Measurements from ENCODE around the gene DCTN5. TPM values are rescaled to one million over a fixed set of nuclear protein-coding genes. Genes with fewer than 3 reads are reported as not detected.

Gene DCTN5
- total and polyA plus RNA-seq, 9 donors, result 9.2 to 64.6 (median 34.6) TPM

- H3K27me3 ChIP-seq, result no peaks in the 10 kb centered on the region
- TF ChIP-seq EP300 (IDR thresholded peaks at IDR 0.05) (no peak), POLR2A (IDR thresholded peaks at IDR 0.05) (no peak), CTCF (IDR thresholded peaks at IDR 0.05) (no peak)
- 73 to 83% (median 75%) methylated on average over 11 of the region's 11 CpGs for WGBS, 3 donors
- H3K36me3 ChIP-seq, result no peaks in the 10 kb centered on the region
- intact Hi-C loops (cut with DNase I), result no loop called here
- no peak overlapping the region for H3K4me3 ChIP-seq
- no peaks in the 10 kb centered on the region for H3K4me1 ChIP-seq (ENCODE audit: insufficient read depth)
- no peak overlapping the region for H3K27ac ChIP-seq
- H3K9me3 ChIP-seq, result no peaks in the 10 kb centered on the region
- DNase-seq, result no peak
Observed at GRCh38 chr16:23695756-23696155, 54.5 kb downstream of the DCTN5 start.

- Histone ChIP-seq H3K4me1 (ENCODE audit: insufficient read depth) (no peaks in the 10 kb centered on the region), H3K27ac (no peak overlapping the region), H3K36me3 (no peaks in the 10 kb centered on the region), H3K4me3 (no peak overlapping the region), H3K9me3 (no peaks in the 10 kb centered on the region), H3K27me3 (no peaks in the 10 kb centered on the region)
- intact Hi-C loops (cut with DNase I), result no loop called here
- DNase-seq, result no peak
- WGBS, 3 donors, result 91 to 92% (median 92%) methylated on average over 4 of the region's 4 CpGs
- TF ChIP-seq CTCF (IDR thresholded peaks at IDR 0.05) (no peak), POLR2A (IDR thresholded peaks at IDR 0.05) (no peak), EP300 (IDR thresholded peaks at IDR 0.05) (no peak)
Observed at GRCh38 chr16:23699100-23699499, 57.8 kb downstream of the DCTN5 start.

GRCh38 chr16:23700093-23700492, 58.8 kb downstream of the DCTN5 start:
- TF ChIP-seq EP300 (IDR thresholded peaks at IDR 0.05) (no peak), POLR2A (IDR thresholded peaks at IDR 0.05) (no peak), CTCF (IDR thresholded peaks at IDR 0.05) (no peak)
- WGBS, 3 donors, result 72 to 80% (median 77%) methylated on average over 2 of the region's 2 CpGs
- Histone ChIP-seq H3K36me3 (no peaks in the 10 kb centered on the region), H3K27ac (no peak overlapping the region), H3K9me3 (no peaks in the 10 kb centered on the region), H3K4me3 (no peak overlapping the region), H3K4me1 (ENCODE audit: insufficient read depth) (no peaks in the 10 kb centered on the region), H3K27me3 (no peaks in the 10 kb centered on the region)
- intact Hi-C loops (cut with DNase I), result no loop called here
- DNase-seq, result no peak

GRCh38 chr16:23700509-23700908, 59.2 kb downstream of the DCTN5 start:
- Histone ChIP-seq H3K27ac (no peak overlapping the region), H3K4me3 (no peak overlapping the region), H3K36me3 (no peaks in the 10 kb centered on the region), H3K9me3 (no peaks in the 10 kb centered on the region), H3K27me3 (no peaks in the 10 kb centered on the region), H3K4me1 (ENCODE audit: insufficient read depth) (no peaks in the 10 kb centered on the region)
- intact Hi-C loops (cut with DNase I), result no loop called here
- 9 to 15% (median 11%) methylated on average over 8 of the region's 8 CpGs for WGBS, 3 donors
- TF ChIP-seq EP300 (IDR thresholded peaks at IDR 0.05), result no peak
- no peak for TF ChIP-seq POLR2A (IDR thresholded peaks at IDR 0.05)
- TF ChIP-seq CTCF (IDR thresholded peaks at IDR 0.05), result no peak
- no peak for DNase-seq

- no peaks in the 10 kb centered on the region for H3K36me3 ChIP-seq
- no peaks in the 10 kb centered on the region for H3K9me3 ChIP-seq
- intact Hi-C loops (cut with DNase I), result no loop called here
- H3K4me3 ChIP-seq, result no peak overlapping the region
- no peak for DNase-seq
- TF ChIP-seq CTCF (IDR thresholded peaks at IDR 0.05) (no peak), EP300 (IDR thresholded peaks at IDR 0.05) (no peak), POLR2A (IDR thresholded peaks at IDR 0.05) (no peak)
- no peak overlapping the region for H3K27ac ChIP-seq
- 58 to 70% (median 66%) methylated on average over 8 of the region's 8 CpGs for WGBS, 3 donors
- no peaks in the 10 kb centered on the region for H3K4me1 ChIP-seq (ENCODE audit: insufficient read depth)
- no peaks in the 10 kb centered on the region for H3K27me3 ChIP-seq
Observed at GRCh38 chr16:23701045-23701444, 59.8 kb downstream of the DCTN5 start.
